GM19328 (cell line): Measurements from ENCODE around the gene TMX4.
"Not testable (repeated sequence)": the region's sequence is repeated elsewhere in the genome, so short reads cannot be mapped to it uniquely, and the experiment has no call there.

Experiments used
- ATAC-seq: cut with Tn5 transposase; IDR thresholded peaks from one replicate; pipeline ENCODE4 v1.9.1; 2021; ENCODE audit warnings: mild to moderate bottlenecking, moderate library complexity; ENCODE audit not compliant: unreplicated experiment

Gene TMX4, protein sequence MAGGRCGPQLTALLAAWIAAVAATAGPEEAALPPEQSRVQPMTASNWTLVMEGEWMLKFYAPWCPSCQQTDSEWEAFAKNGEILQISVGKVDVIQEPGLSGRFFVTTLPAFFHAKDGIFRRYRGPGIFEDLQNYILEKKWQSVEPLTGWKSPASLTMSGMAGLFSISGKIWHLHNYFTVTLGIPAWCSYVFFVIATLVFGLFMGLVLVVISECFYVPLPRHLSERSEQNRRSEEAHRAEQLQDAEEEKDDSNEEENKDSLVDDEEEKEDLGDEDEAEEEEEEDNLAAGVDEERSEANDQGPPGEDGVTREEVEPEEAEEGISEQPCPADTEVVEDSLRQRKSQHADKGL

DNA sequence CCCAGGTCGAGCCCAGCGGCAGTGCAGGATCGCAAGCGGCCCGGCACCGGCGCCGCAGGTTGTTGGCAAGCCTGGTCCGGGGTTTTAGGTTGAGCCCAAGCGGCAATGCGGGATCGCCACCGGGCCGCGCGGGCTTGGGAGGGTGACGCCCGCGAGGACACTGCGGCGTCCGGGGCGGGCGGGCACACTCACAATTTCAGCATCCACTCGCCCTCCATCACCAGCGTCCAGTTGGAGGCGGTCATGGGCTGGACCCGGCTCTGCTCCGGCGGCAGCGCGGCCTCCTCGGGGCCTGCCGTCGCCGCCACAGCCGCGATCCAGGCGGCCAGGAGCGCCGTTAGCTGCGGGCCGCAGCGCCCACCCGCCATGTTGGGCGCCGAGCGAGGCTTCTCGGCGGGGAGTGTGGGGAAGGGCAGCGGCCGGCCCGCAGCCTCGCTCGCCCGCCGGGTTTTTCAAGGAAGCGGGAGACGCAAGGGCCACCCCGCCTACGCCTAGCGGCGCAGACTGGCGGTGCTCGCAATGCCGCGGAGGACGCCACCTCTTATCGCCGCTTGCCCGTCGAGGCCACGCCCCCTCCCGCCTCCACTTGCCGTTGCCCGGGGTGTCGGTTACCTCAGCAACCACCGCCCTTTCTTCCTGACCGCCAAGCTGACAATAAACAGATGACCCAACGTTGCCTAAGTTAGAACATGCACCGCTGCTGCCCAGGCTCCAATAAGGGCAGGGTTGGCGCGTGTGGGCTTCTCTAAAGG lies at the start of gene TMX4:
TSS of gene TMX4 (minus strand) at position 516 of the 752 bp plus-strand sequence. CDS start at position 368, 148 bp downstream.
- ATAC-seq = peak; percentile 86

DNA sequence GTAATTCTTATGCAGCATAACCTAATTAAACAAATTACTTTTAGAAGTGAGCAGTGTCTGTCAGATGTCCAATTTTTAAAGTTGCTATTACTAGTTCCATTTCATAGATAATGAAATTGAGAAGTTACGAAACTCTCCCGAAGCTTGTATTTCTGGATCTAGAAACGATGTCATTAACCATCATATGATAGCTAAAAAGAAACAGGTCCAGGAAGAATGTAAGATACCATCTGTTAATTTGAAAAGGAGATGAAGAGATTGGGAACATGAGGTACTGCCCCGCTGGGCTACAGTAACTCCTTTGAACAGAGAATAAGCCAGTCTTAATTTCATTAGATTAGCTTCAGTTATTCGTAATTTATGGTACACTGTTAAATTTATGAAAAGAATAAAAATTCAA lies 47.5 kb upstream of the TMX4 start:
- no peak for ATAC-seq

DNA sequence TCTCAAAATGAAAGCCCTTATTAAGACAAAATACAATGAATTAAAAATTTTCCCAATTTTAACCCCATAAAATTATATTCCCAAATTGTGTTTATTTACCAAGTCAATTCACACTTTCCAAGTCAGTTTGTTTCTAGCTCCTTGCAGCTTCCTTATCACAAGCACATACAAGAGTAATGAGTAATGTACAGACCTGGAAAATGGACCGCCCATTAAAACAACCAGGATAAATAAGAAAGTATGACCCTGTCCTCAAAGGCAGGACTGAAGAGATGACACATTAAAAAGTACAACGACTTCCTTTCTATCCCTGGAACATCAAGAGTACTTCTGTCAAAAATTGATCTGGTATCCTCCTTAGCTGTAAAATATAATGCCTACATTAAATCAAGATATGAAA lies 47.1 kb upstream of the TMX4 start:
- no peak for ATAC-seq

DNA sequence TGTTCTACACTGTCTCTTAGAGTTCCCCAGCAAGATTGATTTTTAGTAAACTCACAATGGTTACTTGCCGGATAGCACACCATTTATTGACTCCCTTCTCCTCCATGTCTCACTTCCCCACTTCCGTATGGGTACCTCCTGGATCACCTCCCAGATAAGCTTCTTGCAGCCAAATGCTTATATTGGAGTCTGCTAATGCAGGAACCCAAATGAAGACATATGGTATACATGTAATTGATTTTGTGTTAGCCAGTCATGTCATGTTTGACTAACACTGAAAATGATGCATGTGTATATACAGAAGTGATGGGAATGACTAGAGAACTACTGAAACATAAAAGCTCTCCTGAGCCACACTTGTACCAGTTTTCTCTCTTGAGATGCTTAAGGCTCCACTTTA lies 46.1 kb upstream of the TMX4 start:
- ATAC-seq = no peak

- no peak for ATAC-seq
Measured at GRCh38 chr20:8062756-8063155, 43.2 kb upstream of the TMX4 start.

DNA sequence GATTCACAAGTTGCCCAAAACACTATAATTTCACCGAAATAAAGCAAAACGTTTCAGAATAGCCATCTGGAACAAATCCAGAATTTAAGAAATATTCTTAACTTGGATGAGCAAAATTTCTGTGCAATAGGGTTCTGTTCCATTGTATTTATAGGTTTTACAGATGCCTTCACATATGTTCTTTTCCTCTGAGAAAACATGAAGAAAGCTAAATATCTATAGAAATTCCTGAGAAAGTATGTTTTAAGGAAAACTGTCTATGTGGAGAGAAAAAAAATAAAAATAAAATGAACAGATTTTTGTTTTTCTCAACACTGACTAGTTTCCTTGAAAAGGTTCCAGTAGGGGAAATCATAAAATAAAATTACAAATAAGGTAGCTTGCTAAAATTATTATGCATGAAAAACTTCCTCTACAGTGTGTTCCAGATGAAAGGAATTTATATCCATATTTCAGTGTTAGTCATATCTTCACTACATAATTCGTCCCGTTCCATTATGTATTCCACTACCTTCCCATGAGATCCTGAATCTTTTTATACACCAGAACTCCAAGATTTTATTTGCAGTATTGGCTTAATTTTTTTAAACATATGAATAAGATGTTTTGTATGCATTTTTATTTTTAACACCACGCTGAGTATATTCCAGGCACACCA lies 42.4 kb upstream of the TMX4 start:
- ATAC-seq = no peak

- no peak for ATAC-seq
Measured at GRCh38 chr20:8060977-8061376, 41.4 kb upstream of the TMX4 start.

DNA sequence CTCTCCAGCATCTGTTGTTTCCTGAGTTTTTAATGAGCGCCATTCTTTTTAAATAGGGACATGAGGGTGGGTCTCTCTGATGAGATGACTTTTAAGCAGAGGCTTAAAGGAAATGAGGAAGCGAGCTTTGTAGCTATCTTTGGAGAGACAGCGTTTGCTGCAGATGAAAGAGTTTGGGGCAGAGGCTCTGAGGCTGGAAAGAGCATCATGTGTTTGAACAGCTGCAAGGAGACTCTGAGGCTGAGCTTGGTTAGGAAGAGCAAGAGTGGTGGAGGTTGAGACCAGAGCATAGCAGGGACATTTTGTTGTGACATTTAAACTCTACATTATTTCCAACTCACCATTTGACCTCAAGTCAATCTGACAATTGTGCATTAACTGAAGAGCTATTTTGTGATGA lies 38.3 kb upstream of the TMX4 start:
- ATAC-seq = no peak

- no peak for ATAC-seq
Measured at GRCh38 chr20:8055096-8055495, 35.5 kb upstream of the TMX4 start.

DNA sequence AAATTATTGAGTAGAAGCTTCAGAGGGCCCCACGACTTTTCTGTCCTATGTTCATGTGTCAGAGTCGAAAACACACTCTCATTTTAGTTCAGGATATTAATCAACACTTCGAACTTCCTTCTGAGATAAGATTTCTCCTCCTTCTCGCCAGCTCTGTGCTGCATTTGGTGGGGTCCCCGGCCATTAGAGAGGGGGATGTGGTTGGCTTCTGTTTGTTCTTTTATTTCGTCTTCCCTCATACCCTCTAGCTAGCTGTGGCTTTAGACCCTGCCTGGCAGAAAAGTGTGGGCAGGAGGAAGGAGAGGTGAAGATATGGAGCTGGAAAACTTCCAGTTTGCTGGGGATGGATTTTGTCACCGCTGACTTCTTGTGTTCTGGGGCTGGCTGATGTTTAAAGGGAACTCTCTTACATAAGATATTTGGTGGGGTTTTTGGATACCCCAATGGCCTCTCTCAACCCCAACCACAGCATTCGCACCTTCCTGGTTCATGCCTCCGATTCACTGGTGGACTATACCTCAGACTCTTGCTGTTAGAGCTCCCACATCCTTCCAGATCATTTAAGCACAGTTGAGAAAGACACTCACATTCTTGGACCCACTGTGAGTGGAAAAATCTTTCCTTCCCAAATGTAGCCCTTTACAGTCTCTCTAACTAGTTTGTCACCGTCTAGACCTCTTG lies 30.7 kb upstream of the TMX4 start:
- no peak for ATAC-seq

- ATAC-seq = no peak
Measured at GRCh38 chr20:8049310-8049709, 29.7 kb upstream of the TMX4 start.

GRCh38 chr20:8045946-8046345 lies 26.4 kb upstream of the TMX4 start:
- ATAC-seq = no peak

GRCh38 chr20:8043687-8044282 lies 24.2 kb upstream of the TMX4 start:
- peak; percentile 80 for ATAC-seq

- ATAC-seq = no peak
Measured at GRCh38 chr20:8039042-8039441, 19.5 kb upstream of the TMX4 start.

DNA sequence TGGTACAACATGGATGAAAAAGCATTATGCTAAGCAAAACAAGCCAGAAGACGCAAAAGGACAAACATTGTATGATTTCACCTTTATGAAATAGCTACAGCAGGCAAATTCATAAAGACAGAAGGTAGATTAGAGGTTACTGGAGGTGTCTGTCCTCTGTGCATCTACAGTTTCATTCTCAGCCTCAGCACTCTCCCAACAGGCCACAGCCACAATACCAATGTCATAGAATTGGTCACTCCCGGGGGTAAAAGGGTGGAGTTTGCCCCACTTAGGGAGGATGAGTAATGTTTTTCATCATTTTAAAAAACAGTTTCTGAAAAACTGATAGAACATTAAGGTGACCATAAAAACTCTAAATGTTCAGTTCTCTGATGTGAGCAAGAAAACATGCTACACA lies 17.2 kb upstream of the TMX4 start:
- no peak for ATAC-seq

DNA sequence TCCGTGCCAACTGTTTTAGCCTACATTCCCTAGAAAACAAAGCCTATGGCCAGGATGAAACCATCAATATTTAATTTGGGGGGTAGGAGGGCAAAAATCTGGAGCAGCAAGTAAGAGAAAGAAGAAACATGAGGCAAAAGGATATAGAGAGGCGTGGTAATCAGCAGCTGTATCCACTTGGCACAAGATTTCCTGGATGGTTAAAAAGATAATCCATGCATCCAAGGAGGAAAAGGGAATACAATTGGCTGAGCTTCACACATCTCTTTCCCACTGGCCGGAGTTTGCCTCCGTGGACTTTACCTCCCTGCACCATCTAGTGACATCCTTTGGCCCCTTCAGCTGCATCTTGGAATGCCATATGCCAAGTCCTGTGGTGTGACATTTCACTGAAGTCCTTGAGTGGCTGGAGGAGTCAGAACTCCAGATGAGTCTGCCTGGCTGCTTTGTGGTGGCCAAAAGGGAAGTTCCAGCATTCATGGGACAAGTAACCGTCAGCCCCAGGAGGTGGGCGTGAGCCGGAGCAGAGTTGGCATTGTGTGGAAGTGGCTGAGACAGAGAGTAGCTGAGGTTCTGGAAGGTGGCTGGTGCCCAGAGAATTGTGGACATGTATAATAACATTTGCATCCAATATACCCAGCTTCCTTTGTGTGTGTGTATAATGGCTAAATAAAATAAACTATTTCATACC lies 13.7 kb upstream of the TMX4 start:
- no peak for ATAC-seq

GRCh38 chr20:8032499-8032898 lies 12.9 kb upstream of the TMX4 start:
- no peak for ATAC-seq

GRCh38 chr20:8031539-8031938 lies 12.0 kb upstream of the TMX4 start:
- ATAC-seq = not testable (repeated sequence)

GRCh38 chr20:8021541-8022269 lies 2.1 kb upstream of the TMX4 start:
- ATAC-seq = no peak
